Activated CD4-positive, alpha-beta T cell treated with anti-CD3 and anti-CD28 coated beads, Interleukin-2, amount 10 ng/mL, durations not matched to agents 24 days and 14 days (primary cell): ENCODE data around the gene SORCS1. TPM values are rescaled to one million over a fixed set of nuclear protein-coding genes. Genes with fewer than 3 reads are reported as not detected.

ENCODE experiments used
- DNase-seq: peaks from one replicate; pipeline ENCODE4 v3.0.0; 2022
- H3K27ac Mint-ChIP-seq: one replicate; pipeline ENCODE4 v1.8.0; 2022; ENCODE audit warnings: mild to moderate bottlenecking, mixed read lengths
- H3K27me3 Mint-ChIP-seq: one replicate; pipeline ENCODE4 v1.8.0; 2022; ENCODE audit warnings: mixed read lengths
- H3K36me3 Mint-ChIP-seq: one replicate; pipeline ENCODE4 v1.8.0; 2022; ENCODE audit warnings: low read depth, mild to moderate bottlenecking, mixed read lengths
- H3K4me1 Mint-ChIP-seq: one replicate; pipeline ENCODE4 v1.8.0; 2021; ENCODE audit warnings: mixed read lengths
- H3K4me3 Mint-ChIP-seq: one replicate; pipeline ENCODE4 v1.8.0; 2022; ENCODE audit warnings: mild to moderate bottlenecking, moderate library complexity, mixed read lengths
- H3K9me3 Mint-ChIP-seq: one replicate; pipeline ENCODE4 v1.8.0; 2021; ENCODE audit warnings: mixed read lengths
- intact Hi-C: fragments of 100-400 bp; cut with micrococcal nuclease; formaldehyde crosslinking; loops from one replicate; pipeline ENCODE4 v1.15.1; 2023
- total RNA-seq: library from RNA; stranded (reverse); gene quantifications from 2 replicates; pipeline ENCODE4 v1.2.3, GENCODE V29; 2022

Gene SORCS1
- total RNA-seq, 1 donor from 2014 or later, result not detected

- intact Hi-C loops, result no loop called here
- H3K27me3 Mint-ChIP-seq, result no peaks in the 10 kb centered on the region
- no peaks in the 10 kb centered on the region for H3K4me1 Mint-ChIP-seq
- no peak for DNase-seq
- H3K27ac Mint-ChIP-seq, result no peak overlapping the region
- H3K36me3 Mint-ChIP-seq, result no peaks in the 10 kb centered on the region
- no peak overlapping the region for H3K4me3 Mint-ChIP-seq
- no peaks in the 10 kb centered on the region for H3K9me3 Mint-ChIP-seq
These were observed 290.5 kb downstream of the SORCS1 start for GRCh38 chr10:106873770-106874603.

GRCh38 chr10:106872176-106872575 lies 292.3 kb downstream of the SORCS1 start:
- Mint-ChIP-seq H3K27ac (no peak overlapping the region), H3K4me1 (no peaks in the 10 kb centered on the region), H3K36me3 (no peaks in the 10 kb centered on the region), H3K4me3 (no peak overlapping the region), H3K9me3 (no peaks in the 10 kb centered on the region), H3K27me3 (no peaks in the 10 kb centered on the region)
- intact Hi-C loops, result no loop called here
- no peak for DNase-seq

- H3K27me3 Mint-ChIP-seq, result no peaks in the 10 kb centered on the region
- DNase-seq, result no peak
- intact Hi-C loops, result no loop called here
- no peaks in the 10 kb centered on the region for H3K4me1 Mint-ChIP-seq
- H3K27ac Mint-ChIP-seq, result no peak overlapping the region
- H3K4me3 Mint-ChIP-seq, result no peak overlapping the region
- H3K36me3 Mint-ChIP-seq, result no peaks in the 10 kb centered on the region
- peaks cover 4% of the 10 kb centered on the region for H3K9me3 Mint-ChIP-seq
These were observed 298.2 kb downstream of the SORCS1 start for GRCh38 chr10:106866244-106866845.

- Mint-ChIP-seq H3K36me3 (no peaks in the 10 kb centered on the region), H3K4me1 (no peaks in the 10 kb centered on the region), H3K27me3 (no peaks in the 10 kb centered on the region), H3K9me3 (peaks cover 4% of the 10 kb centered on the region), H3K4me3 (no peak overlapping the region), H3K27ac (no peak overlapping the region)
- intact Hi-C loops, result no loop called here
- DNase-seq, result no peak
These were observed 300.5 kb downstream of the SORCS1 start for GRCh38 chr10:106864031-106864430.

DNA sequence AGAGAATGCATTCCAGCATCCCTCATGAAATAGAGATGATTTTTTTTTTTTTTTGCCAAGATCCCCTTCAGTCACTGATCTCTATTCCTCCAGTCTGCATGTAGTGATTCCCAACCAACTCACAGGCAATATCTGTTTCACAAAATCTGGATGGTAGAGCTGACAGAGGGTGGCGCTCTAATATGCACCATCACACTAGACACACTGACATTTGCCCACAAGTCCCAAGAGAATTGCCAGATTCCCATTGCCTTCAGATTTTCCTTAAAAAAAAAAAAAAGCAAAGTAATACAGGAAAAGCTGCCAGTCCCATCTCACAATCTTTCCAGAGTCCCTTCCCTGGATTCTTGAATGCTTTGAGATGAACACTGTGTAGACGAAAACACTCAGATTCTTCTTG lies 301.0 kb downstream of the SORCS1 start:
- DNase-seq, result no peak
- no peak overlapping the region for H3K27ac Mint-ChIP-seq
- intact Hi-C loops, result no loop called here
- H3K4me1 Mint-ChIP-seq, result no peaks in the 10 kb centered on the region
- peaks cover 4% of the 10 kb centered on the region for H3K9me3 Mint-ChIP-seq
- H3K36me3 Mint-ChIP-seq, result no peaks in the 10 kb centered on the region
- no peak overlapping the region for H3K4me3 Mint-ChIP-seq
- H3K27me3 Mint-ChIP-seq, result no peaks in the 10 kb centered on the region

GRCh38 chr10:106859892-106860652 lies 304.4 kb downstream of the SORCS1 start:
- H3K27ac Mint-ChIP-seq, result no peak overlapping the region
- no peaks in the 10 kb centered on the region for H3K4me1 Mint-ChIP-seq
- no peaks in the 10 kb centered on the region for H3K9me3 Mint-ChIP-seq
- no peak overlapping the region for H3K4me3 Mint-ChIP-seq
- no peaks in the 10 kb centered on the region for H3K36me3 Mint-ChIP-seq
- intact Hi-C loops, result no loop called here
- DNase-seq, result no peak
- H3K27me3 Mint-ChIP-seq, result no peaks in the 10 kb centered on the region

DNA sequence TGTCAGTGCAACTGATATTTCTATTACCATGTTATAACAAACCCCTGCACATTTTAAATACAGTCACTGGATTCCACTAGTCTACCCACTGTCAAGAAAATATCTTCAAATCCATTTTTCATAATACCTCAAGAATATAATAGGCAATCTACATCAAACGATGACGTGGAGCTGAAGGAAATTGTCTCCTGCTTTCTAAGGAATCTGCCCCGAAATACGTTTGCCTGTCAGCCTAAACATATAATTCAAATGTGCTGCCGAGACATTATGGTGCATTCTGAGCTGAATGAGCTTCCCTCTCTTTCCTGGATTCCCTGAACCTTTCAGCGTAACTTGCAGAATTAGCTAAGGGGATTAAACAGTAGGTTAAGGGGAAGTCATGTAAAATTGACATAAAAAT lies 306.8 kb downstream of the SORCS1 start:
- DNase-seq, result no peak
- Mint-ChIP-seq H3K4me3 (no peak overlapping the region), H3K27me3 (no peaks in the 10 kb centered on the region), H3K36me3 (no peaks in the 10 kb centered on the region), H3K27ac (no peak overlapping the region), H3K4me1 (no peaks in the 10 kb centered on the region), H3K9me3 (peaks cover 4% of the 10 kb centered on the region)
- intact Hi-C loops, result no loop called here

DNA sequence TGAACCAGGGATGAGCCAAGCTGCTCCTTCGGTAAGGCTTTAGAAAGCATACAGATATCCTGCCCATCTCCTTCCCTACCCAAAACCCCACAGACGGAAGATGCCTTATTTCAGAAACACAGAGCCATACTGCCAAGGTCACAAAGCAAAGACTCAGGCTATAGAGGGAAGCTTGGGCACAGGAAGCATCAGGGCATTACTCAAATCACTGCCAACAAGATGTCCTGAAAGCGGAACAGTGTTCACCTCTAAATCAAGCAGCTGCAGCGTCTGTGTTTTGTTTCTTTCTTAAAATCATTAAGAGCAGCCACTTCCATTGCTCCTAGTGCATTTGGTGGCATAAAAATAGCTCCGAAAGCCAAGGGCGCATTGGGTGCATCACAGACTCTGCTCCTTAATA lies 307.3 kb downstream of the SORCS1 start:
- intact Hi-C loops, result no loop called here
- no peaks in the 10 kb centered on the region for H3K4me1 Mint-ChIP-seq
- no peaks in the 10 kb centered on the region for H3K27me3 Mint-ChIP-seq
- no peak for DNase-seq
- peaks cover 4% of the 10 kb centered on the region for H3K9me3 Mint-ChIP-seq
- no peak overlapping the region for H3K27ac Mint-ChIP-seq
- H3K36me3 Mint-ChIP-seq, result no peaks in the 10 kb centered on the region
- H3K4me3 Mint-ChIP-seq, result no peak overlapping the region

DNA sequence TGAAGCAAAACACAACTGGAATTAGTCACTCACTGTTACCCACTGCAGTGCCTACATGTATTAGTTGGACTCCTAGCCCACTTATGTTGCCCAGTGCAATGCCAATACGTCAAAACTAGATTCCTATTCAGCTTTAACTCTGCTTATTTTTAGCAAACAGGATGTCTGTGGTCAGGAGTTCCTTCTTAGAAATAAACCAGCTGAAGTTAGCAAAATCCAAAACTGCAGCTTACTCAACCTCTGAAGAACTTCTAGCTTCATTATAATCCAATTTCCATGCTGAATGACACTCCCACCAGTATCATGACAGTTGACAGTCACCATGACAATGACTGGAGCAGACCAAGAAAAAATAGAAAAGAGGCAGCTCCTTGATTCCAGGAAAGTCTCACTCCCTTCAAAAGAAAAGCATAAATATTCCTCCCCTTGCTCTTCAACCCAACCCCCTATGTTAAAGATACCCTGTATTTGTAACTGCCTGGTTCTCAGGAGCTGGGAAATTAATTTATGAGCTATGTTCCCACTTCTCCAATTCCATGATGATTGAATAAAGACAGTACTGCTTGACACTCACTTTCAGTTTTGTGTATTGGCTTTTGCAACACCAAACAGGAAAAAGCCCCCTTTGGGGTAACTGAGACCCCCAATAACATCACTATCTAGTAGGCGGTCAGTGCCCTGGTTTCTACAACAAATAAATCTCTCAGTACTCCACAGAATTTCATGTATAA lies 327.4 kb downstream of the SORCS1 start:
- peaks cover 12% of the 10 kb centered on the region for H3K4me1 Mint-ChIP-seq
- intact Hi-C loops, result no loop called here
- H3K9me3 Mint-ChIP-seq, result peaks cover 4% of the 10 kb centered on the region
- no peaks in the 10 kb centered on the region for H3K27me3 Mint-ChIP-seq
- H3K27ac Mint-ChIP-seq, result peak overlapping the region; percentile 62
- H3K4me3 Mint-ChIP-seq, result peak overlapping the region; percentile 44
- peak; percentile 57 for DNase-seq
- H3K36me3 Mint-ChIP-seq, result no peaks in the 10 kb centered on the region

GRCh38 chr10:106832846-106833245 lies 331.7 kb downstream of the SORCS1 start:
- peaks cover 4% of the 10 kb centered on the region for H3K9me3 Mint-ChIP-seq
- no peak overlapping the region for H3K27ac Mint-ChIP-seq
- no peaks in the 10 kb centered on the region for H3K27me3 Mint-ChIP-seq
- no peak for DNase-seq
- no peak overlapping the region for H3K4me3 Mint-ChIP-seq
- intact Hi-C loops, result no loop called here
- peaks cover 12% of the 10 kb centered on the region for H3K4me1 Mint-ChIP-seq
- no peaks in the 10 kb centered on the region for H3K36me3 Mint-ChIP-seq

- Mint-ChIP-seq H3K27ac (no peak overlapping the region), H3K4me3 (no peak overlapping the region), H3K4me1 (no peaks in the 10 kb centered on the region), H3K9me3 (no peaks in the 10 kb centered on the region), H3K36me3 (no peaks in the 10 kb centered on the region), H3K27me3 (no peaks in the 10 kb centered on the region)
- intact Hi-C loops, result no loop called here
- DNase-seq, result no peak
These were observed 334.0 kb downstream of the SORCS1 start for GRCh38 chr10:106830471-106830870.

- Mint-ChIP-seq H3K4me3 (no peak overlapping the region), H3K9me3 (no peaks in the 10 kb centered on the region), H3K27me3 (no peaks in the 10 kb centered on the region), H3K36me3 (no peaks in the 10 kb centered on the region), H3K27ac (no peak overlapping the region), H3K4me1 (no peaks in the 10 kb centered on the region)
- intact Hi-C loops, result no loop called here
- DNase-seq, result no peak
These were observed 334.5 kb downstream of the SORCS1 start for GRCh38 chr10:106830006-106830405.

DNA sequence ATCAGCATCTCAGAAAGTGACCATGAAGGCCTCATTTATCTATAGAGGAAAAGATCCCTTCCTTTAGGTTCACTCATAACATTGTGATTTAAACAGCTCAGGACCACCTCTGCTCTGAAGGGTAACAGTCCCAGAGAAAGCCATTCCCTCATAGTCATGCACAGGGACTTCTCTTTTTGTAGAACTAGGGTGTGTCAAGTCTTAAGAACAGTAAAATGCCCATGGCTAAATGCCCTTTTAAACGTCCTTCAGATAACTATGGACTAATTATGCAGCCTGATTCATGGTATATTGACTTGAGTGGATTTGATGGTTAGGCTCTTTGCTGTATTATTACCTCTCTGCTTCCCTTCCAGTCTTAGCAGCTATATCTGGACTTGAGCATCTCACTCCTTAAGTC lies 337.8 kb downstream of the SORCS1 start:
- Mint-ChIP-seq H3K36me3 (no peaks in the 10 kb centered on the region), H3K27me3 (no peaks in the 10 kb centered on the region), H3K4me3 (no peak overlapping the region), H3K4me1 (no peaks in the 10 kb centered on the region), H3K27ac (no peak overlapping the region), H3K9me3 (no peaks in the 10 kb centered on the region)
- DNase-seq, result no peak
- intact Hi-C loops, result no loop called here
